Measurements from ENCODE around the gene ATL3. TPM values are rescaled to one million over a fixed set of nuclear protein-coding genes. Genes with fewer than 3 reads are reported as not detected.

ATL3 gene
- polyA plus RNA-seq, 1 donor from 2014 or later: 4.0 TPM

- Histone ChIP-seq H3K9me3 (ENCODE audit: low read length) (no peaks in the 10 kb centered on the region), H3K27ac (ENCODE audit: low read length) (no peak overlapping the region), H3K4me2 (ENCODE audit: low read length) (no peak overlapping the region)
Measured at GRCh38 chr11:63616953-63617352, 54.2 kb downstream of the ATL3 start.

GRCh38 chr11:63614136-63614671 lies 57.0 kb downstream of the ATL3 start, which contains the start of gene PLAAT3:
Gene PLAAT3, minus strand, starts transcription at chr11:63614433. Its CDS starts 419 bp downstream, at chr11:63614014.
- no peaks in the 10 kb centered on the region for H3K79me2 ChIP-seq (replicated peaks; ENCODE audit: insufficient read depth, low read length)
- H3K27ac ChIP-seq (ENCODE audit: low read length): no peak within 1 kb of the TSS
- no peaks in the 10 kb centered on the region for H4K20me1 ChIP-seq (ENCODE audit: insufficient read depth)
- H3K4me3 ChIP-seq (ENCODE audit: low read length): peak within 1 kb of the TSS; percentile 66
- no peaks in the 10 kb centered on the region for H3K9me2 ChIP-seq (ENCODE audit: insufficient read depth, low read length)
- H3K27me3 ChIP-seq (ENCODE audit: insufficient read depth, low read depth, low read length): peaks cover 28% of the 10 kb centered on the region
- no peaks in the 10 kb centered on the region for H3F3A ChIP-seq (ENCODE audit: insufficient read depth, low read length, poor library complexity, severe bottlenecking)
- H3K9ac ChIP-seq (ENCODE audit: low read length): peak within 1 kb of the TSS; percentile 16
- no peak within 1 kb of the TSS for H2AFZ ChIP-seq (ENCODE audit: low read depth, low read length)
- TF ChIP-seq RAD21 (conservative IDR thresholded peaks at IDR 0.05) (no peak), REST (IDR thresholded peaks at IDR 0.05; ENCODE audit: borderline replicate concordance) (no peak), TAF1 (IDR thresholded peaks at IDR 0.05; ENCODE audit: low read depth) (no peak), EP300 (conservative IDR thresholded peaks at IDR 0.05; ENCODE audit: poor library complexity, severe bottlenecking) (no peak)
- H3K36me3 ChIP-seq (ENCODE audit: insufficient read depth, low read length): no peaks in the 10 kb centered on the region
- H3K9me3 ChIP-seq (ENCODE audit: low read length): no peaks in the 10 kb centered on the region
- peak within 1 kb of the TSS; percentile 17 for H3K4me2 ChIP-seq (ENCODE audit: low read length)

More at GRCh38 chr11:63616953-63617352, 54.2 kb downstream of the ATL3 start:
- no peak overlapping the region for H3K9ac ChIP-seq (ENCODE audit: low read length)
- H3K36me3 ChIP-seq (ENCODE audit: insufficient read depth, low read length): no peaks in the 10 kb centered on the region
- H2AFZ ChIP-seq (ENCODE audit: low read depth, low read length): no peak overlapping the region
- H3F3A ChIP-seq (ENCODE audit: insufficient read depth, low read length, poor library complexity, severe bottlenecking): no peaks in the 10 kb centered on the region
- H3K9me2 ChIP-seq (ENCODE audit: insufficient read depth, low read length): no peaks in the 10 kb centered on the region
- no peaks in the 10 kb centered on the region for H3K79me2 ChIP-seq (replicated peaks; ENCODE audit: insufficient read depth, low read length)
- H3K27me3 ChIP-seq (ENCODE audit: insufficient read depth, low read depth, low read length): peaks cover 25% of the 10 kb centered on the region
- H4K20me1 ChIP-seq (ENCODE audit: insufficient read depth): no peaks in the 10 kb centered on the region
- H3K4me3 ChIP-seq (ENCODE audit: low read length): no peak overlapping the region
- TF ChIP-seq RAD21 (conservative IDR thresholded peaks at IDR 0.05) (no peak), REST (IDR thresholded peaks at IDR 0.05; ENCODE audit: borderline replicate concordance) (no peak), POLR2AphosphoS5 (IDR thresholded peaks at IDR 0.05) (no peak), EP300 (conservative IDR thresholded peaks at IDR 0.05; ENCODE audit: poor library complexity, severe bottlenecking) (no peak), TAF1 (IDR thresholded peaks at IDR 0.05; ENCODE audit: low read depth) (no peak), SMC3 (conservative IDR thresholded peaks at IDR 0.05; ENCODE audit: poor library complexity) (no peak), MXI1 (conservative IDR thresholded peaks at IDR 0.05; ENCODE audit: poor library complexity, severe bottlenecking) (no peak), EZH2 (IDR thresholded peaks at IDR 0.05; ENCODE audit: borderline replicate concordance, insufficient read depth, low read length, poor library complexity, severe bottlenecking) (no peak), CTCF (IDR thresholded peaks at IDR 0.05; ENCODE audit: poor library complexity, severe bottlenecking) (no peak)

Data from neural cell (in vitro differentiated cells).